Measurements from ENCODE around the gene ASCC1. TPM values are rescaled to one million over a fixed set of nuclear protein-coding genes. Genes with fewer than 3 reads are reported as not detected.

Gene ASCC1
- total and polyA plus RNA-seq, 2 of the 4 experiments (the other 2 are of a cell fraction): 15.9 to 21.0 TPM

DNA sequence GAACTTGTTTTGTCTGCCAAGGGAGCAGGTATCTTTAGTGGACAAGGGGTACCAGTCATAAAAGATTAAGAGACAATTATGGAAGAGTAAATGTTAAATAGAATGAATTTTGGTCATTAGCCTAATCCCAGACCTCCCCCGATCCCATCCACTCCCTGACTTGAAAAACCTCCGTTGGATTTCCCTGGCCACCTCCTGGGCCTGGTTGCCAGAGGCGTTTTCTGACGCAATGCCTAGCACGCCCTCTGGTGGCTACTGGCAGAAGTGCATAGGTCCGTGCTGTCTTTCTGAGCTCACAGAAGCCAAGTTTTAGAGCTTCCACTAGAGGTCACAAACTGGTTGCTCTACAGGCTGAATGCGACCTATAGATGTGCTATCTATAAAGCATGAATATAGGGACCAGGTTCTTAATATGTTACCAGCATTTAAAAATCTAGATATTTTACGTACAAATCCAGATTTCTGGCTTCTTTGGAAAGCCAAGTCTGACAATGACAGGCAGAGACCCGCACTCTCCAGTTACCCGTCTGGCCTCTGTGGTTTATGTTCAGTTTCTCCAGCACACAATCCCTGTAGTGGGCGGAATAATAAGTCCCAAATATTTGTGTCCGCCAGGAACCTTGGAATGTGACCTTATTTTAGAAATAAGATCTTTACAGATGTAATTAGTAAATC, 167.5 kb downstream of the ASCC1 start (continued):
- TF ChIP-seq CEBPB (IDR thresholded peaks at IDR 0.05; ENCODE audit: low read depth, low read length): peak; percentile 89

Small RNA genes within 50 kb of the gene (microRNA-seq; reads per million reads assigned to microRNA genes)
- gene RF00019 (ENCODE audit: insufficient read depth, insufficient read length): not detected
- not detected for gene RF00340 (ENCODE audit: insufficient read depth, insufficient read length)

Small RNA genes within 50 kb of the gene (small RNA-seq; reads per million reads assigned to genes)
- gene RF00019: 0 reads per million in 5 experiments
- gene RF00340: 0 reads per million in 5 experiments

Other genes with a start within 250 kb of the ASCC1 start
- gene SPOCK2, start 127.7 kb downstream of the ASCC1 start, total RNA-seq (2012; rRNA removed): not detected in 2 replicates
- 0.02 TPM in 1 of 2 replicates, not detected in the other for gene SPOCK2, start 127.7 kb downstream of the ASCC1 start, polyA plus RNA-seq (2012; rRNA removed)
- gene ANAPC16, start 264 bp downstream of the ASCC1 start, total RNA-seq (2012; rRNA removed): 26.3 and 35.3 TPM in 2 replicates
- 17.4 and 25.2 TPM in 2 replicates for gene ANAPC16, start 264 bp downstream of the ASCC1 start, polyA plus RNA-seq (2012; rRNA removed)
- 108 and 110 TPM in 2 replicates for gene DDIT4, start 57.6 kb upstream of the ASCC1 start, total RNA-seq (2012; rRNA removed)
- 31.0 and 59.6 TPM in 2 replicates for gene DDIT4, start 57.6 kb upstream of the ASCC1 start, polyA plus RNA-seq (2012; rRNA removed)
- gene DNAJB12, start 138.6 kb upstream of the ASCC1 start, total RNA-seq (2012; rRNA removed): 18.3 and 19.2 TPM in 2 replicates
- 23.1 and 24.0 TPM in 2 replicates for gene DNAJB12, start 138.6 kb upstream of the ASCC1 start, polyA plus RNA-seq (2012; rRNA removed)

Measured in IMR-90 (cell line).